ENCODE data around the gene EIPR1.

The EIPR1 gene

DNA sequence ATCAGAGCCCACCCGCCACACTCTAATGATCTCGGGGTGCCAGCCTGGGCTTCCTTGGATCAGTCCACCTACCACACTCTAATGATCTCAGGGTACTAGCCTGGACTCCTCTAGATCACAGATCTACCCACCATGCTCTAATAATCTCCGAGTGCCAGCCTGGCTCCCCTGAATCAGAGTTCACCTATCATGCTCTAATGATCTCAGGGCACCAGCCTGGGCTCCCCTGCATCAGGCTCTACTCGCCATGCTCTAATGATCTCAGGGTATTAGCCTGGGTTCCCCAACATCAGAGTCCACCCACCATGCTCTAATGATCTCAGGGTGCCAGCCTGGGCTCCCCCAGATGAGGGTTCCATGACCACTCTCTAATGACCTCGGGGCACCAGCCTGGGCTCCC lies 48.1 kb downstream of the EIPR1 start:
- Mint-ChIP-seq H3K27ac (no peak overlapping the region), H3K4me3 (no peak overlapping the region), H3K27me3 (no peaks in the 10 kb centered on the region), H3K4me1 (no peaks in the 10 kb centered on the region), H3K36me3 (ENCODE audit: low read depth) (peaks cover 32% of the 10 kb centered on the region), H3K9me3 (no peaks in the 10 kb centered on the region)
- ATAC-seq (no peak), DNase-seq (no peak)

GRCh38 chr2:3326871-3327270 lies 50.7 kb downstream of the EIPR1 start:
- H3K4me1 Mint-ChIP-seq: no peaks in the 10 kb centered on the region
- H3K4me3 Mint-ChIP-seq: no peak overlapping the region
- H3K36me3 Mint-ChIP-seq (ENCODE audit: low read depth): peaks cover 13% of the 10 kb centered on the region
- no peak overlapping the region for H3K27ac Mint-ChIP-seq
- DNase-seq (no peak), ATAC-seq (no peak)
- H3K9me3 Mint-ChIP-seq: no peaks in the 10 kb centered on the region
- no peaks in the 10 kb centered on the region for H3K27me3 Mint-ChIP-seq

GRCh38 chr2:3326182-3326537 lies 51.5 kb downstream of the EIPR1 start:
- Mint-ChIP-seq H3K4me3 (no peak overlapping the region), H3K27ac (no peak overlapping the region), H3K36me3 (ENCODE audit: low read depth) (peaks cover 18% of the 10 kb centered on the region), H3K9me3 (no peaks in the 10 kb centered on the region), H3K4me1 (no peaks in the 10 kb centered on the region), H3K27me3 (no peaks in the 10 kb centered on the region)
- ATAC-seq (no peak), DNase-seq (no peak)

- H3K36me3 Mint-ChIP-seq (ENCODE audit: low read depth): peaks cover 15% of the 10 kb centered on the region
- no peak overlapping the region for H3K27ac Mint-ChIP-seq
- no peaks in the 10 kb centered on the region for H3K4me1 Mint-ChIP-seq
- no peaks in the 10 kb centered on the region for H3K27me3 Mint-ChIP-seq
- no peak for DNase-seq
- no peak overlapping the region for H3K4me3 Mint-ChIP-seq
- no peak for ATAC-seq
- H3K9me3 Mint-ChIP-seq: no peaks in the 10 kb centered on the region
These were observed 52.0 kb downstream of the EIPR1 start for GRCh38 chr2:3325458-3326181.

DNA sequence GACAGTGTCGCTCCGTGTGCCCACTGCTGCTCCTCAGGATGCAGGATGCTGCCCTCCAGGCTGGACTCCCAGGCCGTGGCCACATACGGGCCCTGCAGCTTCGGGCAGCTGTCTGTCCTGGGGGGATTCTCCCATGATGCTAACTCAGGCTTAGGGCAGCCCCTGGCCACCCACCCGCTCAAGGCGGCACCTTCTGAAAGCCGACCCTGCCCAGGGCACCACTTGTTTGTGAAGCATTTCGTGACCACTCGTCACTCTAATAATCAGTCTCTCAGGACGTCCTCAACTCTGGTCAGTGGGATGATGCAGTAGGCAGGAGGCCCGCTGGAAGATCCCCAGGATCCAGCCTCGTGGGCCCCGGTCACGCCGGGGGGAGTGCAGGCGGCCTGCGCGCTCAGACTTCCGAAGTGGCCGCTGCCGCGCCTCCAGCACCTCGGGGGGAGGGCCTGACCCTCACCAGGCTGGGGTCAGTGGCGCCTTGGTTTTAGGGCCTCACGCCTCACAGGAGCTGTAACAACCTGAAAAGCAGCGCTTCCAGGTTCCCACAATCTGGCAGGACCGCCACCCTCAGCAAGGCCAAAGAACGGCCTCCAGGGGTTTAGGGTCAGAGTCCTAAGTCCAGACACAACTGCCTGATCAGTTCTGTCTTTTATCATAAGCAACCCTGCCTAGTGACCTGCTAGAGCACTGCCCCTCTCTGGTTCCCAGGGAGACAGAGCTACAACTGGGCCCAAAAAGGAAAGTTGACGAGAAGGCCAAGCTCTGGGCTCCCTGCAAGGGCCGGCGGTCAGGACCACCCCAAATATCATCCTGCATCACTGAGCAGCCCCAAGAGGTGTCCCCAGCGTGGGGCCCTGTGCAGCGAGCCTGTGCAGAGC lies 53.0 kb downstream of the EIPR1 start:
- Mint-ChIP-seq H3K4me1 (no peaks in the 10 kb centered on the region), H3K36me3 (ENCODE audit: low read depth) (peaks cover 12% of the 10 kb centered on the region), H3K27ac (no peak overlapping the region), H3K4me3 (no peak overlapping the region), H3K27me3 (no peaks in the 10 kb centered on the region), H3K9me3 (no peaks in the 10 kb centered on the region)
- ATAC-seq (peak; percentile 9), DNase-seq (no peak)

GRCh38 chr2:3324036-3324386 lies 53.6 kb downstream of the EIPR1 start:
- H3K4me3 Mint-ChIP-seq: no peak overlapping the region
- H3K27ac Mint-ChIP-seq: no peak overlapping the region
- no peaks in the 10 kb centered on the region for H3K27me3 Mint-ChIP-seq
- H3K9me3 Mint-ChIP-seq: no peaks in the 10 kb centered on the region
- no peak for ATAC-seq
- peaks cover 13% of the 10 kb centered on the region for H3K36me3 Mint-ChIP-seq (ENCODE audit: low read depth)
- H3K4me1 Mint-ChIP-seq: no peaks in the 10 kb centered on the region
- DNase-seq: no peak

DNA sequence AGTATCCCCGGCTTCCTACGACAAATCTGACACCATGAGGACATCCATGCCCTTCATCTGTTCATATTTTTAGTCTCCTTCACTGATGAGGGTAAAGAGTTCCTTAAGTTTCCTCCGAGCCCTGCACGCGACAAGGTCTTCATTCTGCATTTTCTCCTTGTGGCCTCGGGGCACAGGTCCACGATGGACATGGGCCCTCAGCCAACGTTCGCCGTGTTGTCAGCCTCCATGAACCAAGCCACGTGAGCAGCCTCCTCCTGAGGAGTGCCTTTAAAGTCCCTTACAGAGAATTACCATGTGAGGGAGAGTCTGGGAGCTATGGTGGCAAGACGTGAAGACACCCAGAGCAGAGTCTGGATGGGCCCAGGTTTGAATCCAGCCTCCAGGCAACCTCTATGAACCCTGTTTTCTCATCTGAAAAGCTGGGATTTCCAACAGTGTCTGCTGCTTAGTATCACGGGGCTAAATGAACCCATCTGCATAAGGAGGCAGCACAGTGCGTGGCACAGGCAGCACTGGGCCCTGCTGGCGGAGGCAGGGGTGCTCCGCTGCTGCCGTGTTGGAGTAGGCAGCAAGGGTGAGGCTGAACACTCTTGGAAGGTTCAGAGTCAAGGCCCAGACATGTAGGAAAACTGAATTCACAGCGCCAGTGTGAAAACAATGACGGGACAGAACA lies 54.1 kb downstream of the EIPR1 start:
- no peaks in the 10 kb centered on the region for H3K27me3 Mint-ChIP-seq
- ATAC-seq (no peak), DNase-seq (no peak)
- no peak overlapping the region for H3K4me3 Mint-ChIP-seq
- no peaks in the 10 kb centered on the region for H3K4me1 Mint-ChIP-seq
- H3K36me3 Mint-ChIP-seq (ENCODE audit: low read depth): peaks cover 18% of the 10 kb centered on the region
- H3K27ac Mint-ChIP-seq: no peak overlapping the region
- H3K9me3 Mint-ChIP-seq: no peaks in the 10 kb centered on the region

DNA sequence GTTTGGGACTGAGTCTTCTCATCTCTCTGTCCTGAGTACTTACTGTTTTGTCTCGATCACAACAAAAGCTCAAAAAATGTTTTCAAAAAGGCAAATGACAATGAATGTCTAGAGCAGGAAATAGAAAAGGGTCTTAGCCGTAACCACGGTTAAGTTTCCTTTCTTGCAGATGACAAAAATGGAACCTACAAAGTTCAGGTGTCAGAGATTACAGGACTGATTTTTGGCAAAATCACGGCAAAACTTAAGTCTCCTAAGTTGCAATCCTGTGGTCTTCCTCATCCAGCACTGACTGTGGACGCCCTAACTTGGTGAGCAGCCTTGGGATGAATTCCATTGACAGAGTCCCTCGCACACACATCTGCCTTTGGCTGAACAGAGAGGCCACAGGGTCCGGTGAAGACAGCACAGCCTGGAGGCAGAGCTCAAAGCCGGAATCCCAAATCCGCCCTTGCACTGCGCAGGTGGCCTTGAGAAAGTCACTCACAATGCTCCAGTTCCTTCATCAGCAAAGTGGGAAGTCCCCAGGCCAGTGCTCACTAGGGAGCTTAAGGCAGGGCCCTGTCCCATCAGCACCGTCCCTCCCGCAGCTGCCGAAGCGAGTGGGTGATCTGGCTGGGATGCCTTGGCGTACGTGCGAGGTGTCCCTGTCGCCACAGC lies 55.2 kb downstream of the EIPR1 start:
- DNase-seq (no peak), ATAC-seq (no peak)
- Mint-ChIP-seq H3K27me3 (no peaks in the 10 kb centered on the region), H3K27ac (no peak overlapping the region), H3K9me3 (no peaks in the 10 kb centered on the region), H3K36me3 (ENCODE audit: low read depth) (peaks cover 18% of the 10 kb centered on the region), H3K4me3 (no peak overlapping the region), H3K4me1 (no peaks in the 10 kb centered on the region)

- no peak overlapping the region for H3K4me3 Mint-ChIP-seq
- ATAC-seq: no peak
- H3K27ac Mint-ChIP-seq: no peak overlapping the region
- no peaks in the 10 kb centered on the region for H3K27me3 Mint-ChIP-seq
- H3K4me1 Mint-ChIP-seq: no peaks in the 10 kb centered on the region
- H3K36me3 Mint-ChIP-seq (ENCODE audit: low read depth): peaks cover 18% of the 10 kb centered on the region
- H3K9me3 Mint-ChIP-seq: no peaks in the 10 kb centered on the region
- DNase-seq: no peak
These were observed 55.8 kb downstream of the EIPR1 start for GRCh38 chr2:3321825-3322224.

DNA sequence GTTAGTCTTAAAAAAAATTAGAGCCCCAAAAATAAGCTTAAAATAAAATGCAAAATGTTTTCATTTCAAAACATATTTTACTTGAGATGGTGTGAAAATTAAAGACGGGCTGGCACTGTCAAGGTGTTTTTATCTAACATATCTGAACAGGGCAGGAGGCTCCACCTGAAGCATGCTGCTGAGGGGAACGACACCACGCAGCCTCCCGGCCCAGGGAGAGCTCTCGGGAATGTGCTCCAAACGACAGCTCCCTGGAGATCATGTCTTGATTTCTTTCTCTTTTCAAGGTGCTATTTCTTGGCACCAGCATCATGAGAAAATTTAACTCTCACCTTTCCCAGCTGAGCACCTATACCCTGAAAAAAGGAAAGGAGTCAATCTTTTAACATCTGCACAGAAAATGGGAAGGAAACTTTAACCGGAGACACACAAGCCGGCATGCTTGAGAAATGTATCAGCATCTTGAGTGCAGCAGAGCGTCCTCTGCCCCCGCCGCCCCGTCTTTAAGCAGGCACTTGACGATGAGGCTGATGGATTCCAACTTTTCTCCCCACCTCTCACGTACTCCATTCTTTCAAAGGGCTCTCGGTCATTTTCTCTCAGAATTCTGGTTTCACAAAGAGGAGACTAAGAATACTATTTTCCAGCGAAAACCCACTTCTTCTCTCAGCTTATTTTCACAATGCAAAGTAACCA lies 56.6 kb downstream of the EIPR1 start:
- peaks cover 16% of the 10 kb centered on the region for H3K36me3 Mint-ChIP-seq (ENCODE audit: low read depth)
- no peak overlapping the region for H3K27ac Mint-ChIP-seq
- no peaks in the 10 kb centered on the region for H3K9me3 Mint-ChIP-seq
- DNase-seq: no peak
- no peaks in the 10 kb centered on the region for H3K27me3 Mint-ChIP-seq
- ATAC-seq: no peak
- H3K4me3 Mint-ChIP-seq: no peak overlapping the region
- H3K4me1 Mint-ChIP-seq: no peaks in the 10 kb centered on the region

GRCh38 chr2:3319745-3320566 lies 57.7 kb downstream of the EIPR1 start:
- no peaks in the 10 kb centered on the region for H3K27me3 Mint-ChIP-seq
- H3K4me1 Mint-ChIP-seq: no peaks in the 10 kb centered on the region
- H3K36me3 Mint-ChIP-seq (ENCODE audit: low read depth): peaks cover 16% of the 10 kb centered on the region
- ATAC-seq (no peak), DNase-seq (no peak)
- no peaks in the 10 kb centered on the region for H3K9me3 Mint-ChIP-seq
- H3K27ac Mint-ChIP-seq: no peak overlapping the region
- no peak overlapping the region for H3K4me3 Mint-ChIP-seq

DNA sequence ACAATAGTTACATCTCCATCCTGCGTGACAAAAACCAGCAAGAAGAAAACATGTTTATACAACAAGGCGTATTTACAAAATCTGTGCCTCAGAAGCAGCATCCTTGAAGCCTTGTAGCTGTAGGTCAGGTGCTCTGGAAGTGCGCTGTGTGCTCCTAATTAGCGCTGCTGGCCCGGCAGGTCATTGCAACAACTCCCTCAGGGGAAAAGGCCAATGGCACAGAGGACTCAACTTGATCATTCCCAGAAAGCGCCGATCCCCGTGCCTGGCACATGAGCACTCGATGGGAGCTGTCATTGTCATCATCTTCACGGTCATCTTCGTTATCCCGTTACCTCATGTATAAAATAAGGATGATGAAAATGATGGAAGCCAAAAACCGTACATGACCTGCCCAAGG lies 58.5 kb downstream of the EIPR1 start:
- DNase-seq: no peak
- ATAC-seq: no peak
- Mint-ChIP-seq H3K4me3 (no peak overlapping the region), H3K9me3 (no peaks in the 10 kb centered on the region), H3K4me1 (no peaks in the 10 kb centered on the region), H3K36me3 (ENCODE audit: low read depth) (peaks cover 16% of the 10 kb centered on the region), H3K27me3 (no peaks in the 10 kb centered on the region), H3K27ac (no peak overlapping the region)

DNA sequence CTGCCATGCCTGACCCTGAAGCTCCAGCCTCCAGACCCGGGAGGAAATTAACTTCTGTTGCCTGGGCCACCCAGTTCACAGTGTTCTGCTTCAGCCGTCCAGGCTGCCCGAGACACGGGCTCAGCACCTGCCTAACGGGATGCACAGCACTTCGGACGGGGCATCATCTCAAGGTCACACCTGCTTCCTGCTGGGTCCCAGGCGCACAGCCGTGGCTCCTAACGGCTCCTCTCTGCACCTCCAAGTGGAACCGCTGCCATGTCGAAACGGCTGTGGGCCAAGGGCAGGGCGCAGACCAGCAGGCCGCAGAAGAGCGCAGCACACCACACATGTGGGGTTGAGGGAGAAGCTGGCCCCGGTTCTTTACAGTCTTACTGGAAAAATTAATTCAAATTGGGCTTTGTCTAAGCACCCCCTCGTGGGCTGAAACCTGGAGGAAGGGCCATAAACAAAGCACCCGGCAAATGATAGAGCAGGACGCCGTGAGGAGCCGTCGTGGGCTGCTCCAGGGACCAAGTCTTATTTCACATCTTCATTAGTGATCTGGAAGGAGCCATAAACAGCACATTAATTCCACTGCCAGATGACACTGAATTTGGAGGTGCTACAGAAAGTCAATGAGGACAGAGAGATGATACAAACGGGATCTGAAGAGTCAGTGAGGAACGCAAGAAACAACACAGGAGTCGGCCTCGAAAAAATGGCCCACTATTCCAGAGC lies 59.6 kb downstream of the EIPR1 start:
- H3K27ac Mint-ChIP-seq: no peak overlapping the region
- no peak for ATAC-seq
- peaks cover 16% of the 10 kb centered on the region for H3K36me3 Mint-ChIP-seq (ENCODE audit: low read depth)
- no peak for DNase-seq
- no peak overlapping the region for H3K4me3 Mint-ChIP-seq
- peaks cover 1% of the 10 kb centered on the region for H3K4me1 Mint-ChIP-seq
- H3K27me3 Mint-ChIP-seq: no peaks in the 10 kb centered on the region
- no peaks in the 10 kb centered on the region for H3K9me3 Mint-ChIP-seq

Data from activated naive CD8-positive, alpha-beta T cell treated with anti-CD3 and anti-CD28 coated beads, Interleukin-2, amount 50 U/mL, for 24 hours (primary cell).